ENCODE results near the gene NUP133.
"Not testable (repeated sequence)": the region's sequence is repeated elsewhere in the genome, so short reads cannot be mapped to it uniquely, and the experiment has no call there.

The NUP133 gene

GRCh38 chr1:229448354-229448753, 59.8 kb downstream of the NUP133 start:
- no peak for DNase-seq

GRCh38 chr1:229447809-229448252, 60.3 kb downstream of the NUP133 start:
- no peak for DNase-seq

GRCh38 chr1:229445828-229446227, 62.3 kb downstream of the NUP133 start:
- DNase-seq, result no peak

- DNase-seq, result no peak
Observed at GRCh38 chr1:229440851-229441537, 67.1 kb downstream of the NUP133 start.

GRCh38 chr1:229438021-229438420, 70.1 kb downstream of the NUP133 start:
- DNase-seq, result no peak

GRCh38 chr1:229437443-229437842, 70.7 kb downstream of the NUP133 start:
- DNase-seq, result no peak

GRCh38 chr1:229436201-229436600, 71.9 kb downstream of the NUP133 start:
- no peak for DNase-seq

- no peak for DNase-seq
Observed at GRCh38 chr1:229434641-229435051, 73.5 kb downstream of the NUP133 start.

- DNase-seq, result no peak
Observed at GRCh38 chr1:229434005-229434640, 74.0 kb downstream of the NUP133 start, which contains the start of gene ACTA1. Gene ACTA1 (minus strand): TSS chr1:229434094. CDS start chr1:229433115, 979 bp downstream.

GRCh38 chr1:229433364-229434004, 74.7 kb downstream of the NUP133 start:
- DNase-seq, result no peak

GRCh38 chr1:229432905-229433304, 75.2 kb downstream of the NUP133 start:
- no peak for DNase-seq

- DNase-seq, result peak in 1 of 4 experiments; percentile 23
Observed at GRCh38 chr1:229432116-229432461, 76.1 kb downstream of the NUP133 start.

- DNase-seq, result no peak
Observed at GRCh38 chr1:229431284-229432115, 76.6 kb downstream of the NUP133 start.

GRCh38 chr1:229430761-229431283, 77.3 kb downstream of the NUP133 start:
- peak; percentile 68 to 88 (median 72) for DNase-seq

- DNase-seq, result no peak
Observed at GRCh38 chr1:229428256-229428655, 79.9 kb downstream of the NUP133 start.

- no peak for DNase-seq
Observed at GRCh38 chr1:229427572-229427971, 80.6 kb downstream of the NUP133 start.

GRCh38 chr1:229425564-229426159, 82.5 kb downstream of the NUP133 start:
- DNase-seq, result no peak

GRCh38 chr1:229420765-229421164, 87.4 kb downstream of the NUP133 start:
- no peak for DNase-seq

- DNase-seq, result no peak
Observed at GRCh38 chr1:229420224-229420623, 87.9 kb downstream of the NUP133 start.

GRCh38 chr1:229418586-229418985, 89.6 kb downstream of the NUP133 start:
- DNase-seq, result not testable (repeated sequence)

- not testable (repeated sequence) for DNase-seq
Observed at GRCh38 chr1:229412810-229413209, 95.3 kb downstream of the NUP133 start.

- DNase-seq, result no peak
Observed at GRCh38 chr1:229412056-229412455, 96.1 kb downstream of the NUP133 start.
